Lower leg skin (tissue), 3 donors: ENCODE data around the gene GNAI2.

Source experiments
- CTCF ChIP-seq, 3 donors: fragments of 450-650 bp; IDR thresholded peaks; one replicate each; pipeline ENCODE4 v1.5.1; 2016; ENCODE audit warnings: antibody characterized with exemption in 3 of 3, mild to moderate bottlenecking in 3 of 3, moderate library complexity in 2 of 3
- POLR2A ChIP-seq, 2 donors: fragments of 450-650 bp; IDR thresholded peaks; one replicate each; pipeline ENCODE4 v1.6.1; 2016 to 2017; ENCODE audit warnings: antibody characterized with exemption in 2 of 2, mild to moderate bottlenecking in 1 of 2, moderate library complexity in 1 of 2

- TF ChIP-seq CTCF (IDR thresholded peaks at IDR 0.05) (no peak), POLR2A (IDR thresholded peaks at IDR 0.05) (no peak)
These were observed 3.7 kb upstream of the GNAI2 start for GRCh38 chr3:50232303-50232702.
